Glomerular visceral epithelial cell (primary cell): Measurements from ENCODE around the gene CHRNA9.
A peak's percentile ranks its signal among the peaks of the same experiment; 100 is the strongest.
"Not testable (repeated sequence)": the region's sequence is repeated elsewhere in the genome, so short reads cannot be mapped to it uniquely, and the experiment has no call there.

Experiments
- DNase-seq: peaks from one replicate; pipeline ENCODE4 v3.0.0-alpha.2; 2016; ENCODE audit errors: extremely low spot score

CHRNA9 gene

GRCh38 chr4:40388239-40388638, 53.1 kb downstream of the CHRNA9 start:
- no peak for DNase-seq

DNA sequence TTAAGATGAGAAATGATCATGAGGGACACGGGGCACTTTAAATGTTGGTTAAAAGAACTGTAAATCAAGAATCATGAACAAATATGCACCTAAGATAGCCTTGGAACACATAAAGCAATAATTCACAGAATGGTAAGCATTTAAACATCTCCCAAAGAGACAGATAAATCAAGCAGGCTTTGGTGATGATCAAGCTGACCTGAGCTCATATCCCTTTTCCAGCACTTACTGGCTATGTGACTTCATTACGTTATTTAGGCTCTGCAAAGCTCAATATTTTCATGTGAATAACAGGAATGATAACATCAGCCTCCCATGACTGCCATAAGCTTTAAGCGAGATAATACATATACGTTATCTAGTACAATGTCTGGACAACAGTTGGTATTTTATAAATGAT, 54.9 kb downstream of the CHRNA9 start:
- no peak for DNase-seq

GRCh38 chr4:40392241-40392640, 57.1 kb downstream of the CHRNA9 start:
- not testable (repeated sequence) for DNase-seq

DNA sequence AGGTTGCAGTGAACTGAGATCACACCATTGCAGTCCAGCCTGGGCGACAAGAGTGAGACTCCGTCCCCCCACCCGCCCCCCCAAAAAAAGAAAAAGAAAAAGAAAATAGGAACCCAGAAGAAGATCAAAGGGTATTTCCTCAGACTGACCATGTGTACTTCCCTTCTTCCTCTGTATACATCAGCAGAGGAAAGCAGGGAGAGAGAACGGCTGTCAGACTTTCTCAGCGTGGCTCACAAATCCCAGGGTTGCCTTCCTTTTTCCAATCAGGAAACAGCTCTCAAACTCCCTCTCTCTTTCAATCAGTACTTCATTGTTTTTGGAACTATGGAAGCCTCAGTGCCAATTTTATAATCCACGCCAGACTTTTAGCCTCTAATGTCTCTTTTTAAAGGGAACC, 59.1 kb downstream of the CHRNA9 start:
- DNase-seq: no peak

- DNase-seq: no peak
Measured at GRCh38 chr4:40395166-40395900, 60.2 kb downstream of the CHRNA9 start.

DNA sequence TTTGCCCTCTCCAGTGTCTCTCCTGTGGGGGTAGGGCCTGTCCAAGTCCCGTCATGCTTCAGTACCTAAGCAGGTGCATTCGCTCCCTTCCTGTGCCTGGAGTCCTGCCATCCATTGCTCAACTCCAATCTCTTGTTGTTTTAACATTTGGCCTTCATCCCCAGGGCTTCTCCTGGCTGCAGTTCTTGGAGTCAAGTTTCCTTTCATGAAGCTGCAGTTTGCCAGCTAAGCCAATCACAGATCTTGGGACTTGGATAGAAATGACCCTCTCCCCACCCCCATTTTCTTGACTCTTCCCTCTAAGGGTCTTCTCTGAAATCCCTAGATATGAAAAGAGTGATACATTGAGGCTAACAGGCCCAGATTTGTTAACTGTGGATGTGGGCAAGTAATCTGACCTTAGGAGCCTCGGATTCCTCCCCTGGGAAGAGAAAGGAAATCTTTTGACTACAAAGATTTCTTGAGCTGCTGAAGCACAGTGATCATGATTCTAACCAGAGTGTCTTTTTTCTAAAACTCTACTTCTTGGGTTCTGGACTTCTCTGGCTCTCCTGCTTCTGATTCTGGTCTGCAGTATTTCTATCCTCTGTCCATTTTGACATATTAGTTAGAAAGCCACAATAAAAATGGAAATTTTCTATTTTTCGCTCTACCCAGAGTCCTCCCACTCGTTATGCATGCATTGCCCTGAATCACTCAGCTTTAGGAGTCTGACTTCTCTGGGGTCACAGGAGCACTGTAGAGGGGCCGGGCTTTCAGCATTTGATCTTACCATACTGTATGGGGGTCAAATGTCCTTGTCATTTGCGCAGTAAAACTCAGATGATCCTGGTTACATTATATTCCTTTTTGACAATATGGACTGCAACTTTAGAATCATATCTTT, 61.0 kb downstream of the CHRNA9 start:
- DNase-seq: peak; percentile 78

DNA sequence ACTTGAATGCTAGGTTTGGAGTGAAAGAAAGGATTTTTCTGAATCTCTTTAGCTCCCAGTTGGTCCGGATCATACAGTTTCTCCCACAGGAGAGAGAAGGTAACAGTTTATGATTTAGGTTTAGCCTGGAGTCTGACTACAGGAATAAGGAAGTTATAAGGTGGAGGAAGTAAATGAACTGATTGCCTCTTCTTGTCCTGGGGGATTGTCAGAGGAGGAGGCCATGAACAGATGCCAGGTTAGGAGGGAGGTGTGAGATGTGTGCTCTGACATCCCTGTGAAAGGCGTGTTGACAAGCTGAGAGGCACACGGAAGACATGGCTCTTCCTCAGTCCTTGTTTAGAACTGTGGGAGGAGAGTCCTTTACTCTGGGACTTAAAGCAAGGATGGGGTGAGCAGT, 64.4 kb downstream of the CHRNA9 start:
- no peak for DNase-seq

DNA sequence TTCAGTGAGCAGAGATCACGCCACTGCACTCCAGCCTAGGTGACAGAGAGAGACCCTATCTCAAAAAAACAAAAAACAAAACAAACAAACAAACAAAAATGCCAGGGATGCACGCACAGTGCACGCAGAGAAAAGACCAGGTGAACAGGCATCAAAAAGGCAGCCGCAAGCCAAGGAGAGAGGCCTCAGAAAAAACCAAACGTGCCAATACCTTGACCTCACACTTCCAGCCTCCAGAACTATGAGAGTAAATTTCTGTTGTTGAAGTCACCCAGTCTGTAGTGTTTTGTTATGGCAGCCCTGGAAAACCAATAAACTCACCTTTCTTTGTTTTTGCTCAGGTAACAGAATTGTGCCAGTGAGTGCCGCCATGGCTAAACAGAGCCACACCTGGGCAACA, 66.0 kb downstream of the CHRNA9 start:
- no peak for DNase-seq

DNA sequence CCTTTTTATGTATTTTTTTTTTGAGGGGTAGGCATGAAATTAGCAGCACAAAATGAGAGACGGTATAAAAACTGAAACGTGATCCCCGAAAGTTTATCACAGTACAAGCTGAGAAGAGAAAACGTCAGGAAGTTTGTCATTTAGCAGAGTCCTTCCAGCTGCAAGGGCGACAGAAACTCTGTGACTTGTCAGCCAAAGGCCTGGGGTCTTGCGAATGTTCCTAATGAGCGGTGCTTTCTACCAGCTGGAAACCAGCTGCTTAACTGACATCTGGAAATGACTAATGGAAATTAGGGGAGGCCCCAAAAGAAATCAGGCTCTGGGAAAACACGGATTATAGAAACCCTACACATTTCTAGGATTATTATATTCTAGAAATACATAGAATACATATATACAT, 66.5 kb downstream of the CHRNA9 start:
- no peak for DNase-seq

- DNase-seq: no peak
Measured at GRCh38 chr4:40402556-40402955, 67.4 kb downstream of the CHRNA9 start.

GRCh38 chr4:40403081-40403480, 67.9 kb downstream of the CHRNA9 start:
- DNase-seq: no peak
